Measurements from ENCODE around the gene YPEL2.
"Not testable (repeated sequence)": the region's sequence is repeated elsewhere in the genome, so short reads cannot be mapped to it uniquely, and the experiment has no call there.

Gene YPEL2

GRCh38 chr17:59331129-59331928 is at the start of gene YPEL2:
Gene YPEL2 (plus strand): TSS chr17:59331655. CDS start chr17:59353410, 21,755 bp downstream.
- peak; percentile 17 for DNase-seq

GRCh38 chr17:59284317-59284716 is 47.1 kb upstream of the YPEL2 start:
- no peak for DNase-seq

- no peak for DNase-seq
These were observed 44.0 kb upstream of the YPEL2 start for GRCh38 chr17:59287452-59287851.

GRCh38 chr17:59287891-59288290 is 43.6 kb upstream of the YPEL2 start:
- no peak for DNase-seq

- DNase-seq, result no peak
These were observed 41.5 kb upstream of the YPEL2 start for GRCh38 chr17:59289981-59290301.

- not testable (repeated sequence) for DNase-seq
These were observed 41.0 kb upstream of the YPEL2 start for GRCh38 chr17:59290302-59290998.

GRCh38 chr17:59292174-59292523 is 39.3 kb upstream of the YPEL2 start:
- no peak for DNase-seq

GRCh38 chr17:59296190-59296589 is 35.3 kb upstream of the YPEL2 start:
- no peak for DNase-seq

GRCh38 chr17:59298521-59298920 is 32.9 kb upstream of the YPEL2 start:
- no peak for DNase-seq

GRCh38 chr17:59299400-59300092 is 31.9 kb upstream of the YPEL2 start:
- DNase-seq, result no peak

GRCh38 chr17:59300941-59301340 is 30.5 kb upstream of the YPEL2 start:
- no peak for DNase-seq

- DNase-seq, result no peak
These were observed 26.6 kb upstream of the YPEL2 start for GRCh38 chr17:59304811-59305210.

GRCh38 chr17:59310263-59310920 is 21.1 kb upstream of the YPEL2 start:
- no peak for DNase-seq

- no peak for DNase-seq
These were observed 20.4 kb upstream of the YPEL2 start for GRCh38 chr17:59311051-59311468.

GRCh38 chr17:59311521-59311920 is 19.9 kb upstream of the YPEL2 start:
- not testable (repeated sequence) for DNase-seq

GRCh38 chr17:59315866-59316265 is 15.6 kb upstream of the YPEL2 start:
- no peak for DNase-seq

GRCh38 chr17:59327121-59327980 is 4.1 kb upstream of the YPEL2 start:
- no peak for DNase-seq

GRCh38 chr17:59327981-59328290 is 3.5 kb upstream of the YPEL2 start:
- no peak for DNase-seq

- DNase-seq, result no peak
These were observed 2.9 kb upstream of the YPEL2 start for GRCh38 chr17:59328601-59329000.

GRCh38 chr17:59329176-59330052 is 2.0 kb upstream of the YPEL2 start:
- DNase-seq, result no peak

Measured in DMS79 (cell line).